NCI-H2081 treated with DMSO at 0.1 percent for 48 hours (cell line): ENCODE results near the gene PAQR4.

Source experiments
- DNase-seq: peaks from one replicate; lab custom pipeline; 2025; lab: John Stamatoyannopoulos, UW

The PAQR4 gene

GRCh38 chr16:2966043-2966807 is 2.9 kb upstream of the PAQR4 start:
- DNase-seq = no peak

GRCh38 chr16:2966808-2967191 is 2.3 kb upstream of the PAQR4 start:
- no peak for DNase-seq

DNA sequence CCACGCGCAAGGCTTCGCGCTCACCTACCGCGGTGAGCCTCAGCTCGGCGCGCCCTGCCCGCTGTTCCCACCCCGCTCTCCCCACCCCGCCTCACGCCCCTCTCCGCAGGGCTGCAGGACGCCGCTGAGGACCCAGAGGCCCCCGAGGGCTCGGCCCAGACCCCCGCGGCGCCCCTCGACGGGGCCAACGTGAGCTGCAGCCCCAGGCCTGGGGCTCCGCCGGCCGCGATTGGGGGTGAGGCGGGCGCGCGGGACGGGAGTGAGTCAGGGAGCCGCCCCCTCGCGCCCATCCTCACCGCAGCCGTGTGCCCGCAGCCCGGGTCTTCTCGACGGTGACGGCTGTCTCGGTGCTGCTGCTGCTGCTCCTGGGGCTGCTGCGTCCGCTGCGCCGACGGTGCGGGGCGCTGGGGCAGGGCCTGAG is 1.9 kb upstream of the PAQR4 start:
- DNase-seq = no peak

DNA sequence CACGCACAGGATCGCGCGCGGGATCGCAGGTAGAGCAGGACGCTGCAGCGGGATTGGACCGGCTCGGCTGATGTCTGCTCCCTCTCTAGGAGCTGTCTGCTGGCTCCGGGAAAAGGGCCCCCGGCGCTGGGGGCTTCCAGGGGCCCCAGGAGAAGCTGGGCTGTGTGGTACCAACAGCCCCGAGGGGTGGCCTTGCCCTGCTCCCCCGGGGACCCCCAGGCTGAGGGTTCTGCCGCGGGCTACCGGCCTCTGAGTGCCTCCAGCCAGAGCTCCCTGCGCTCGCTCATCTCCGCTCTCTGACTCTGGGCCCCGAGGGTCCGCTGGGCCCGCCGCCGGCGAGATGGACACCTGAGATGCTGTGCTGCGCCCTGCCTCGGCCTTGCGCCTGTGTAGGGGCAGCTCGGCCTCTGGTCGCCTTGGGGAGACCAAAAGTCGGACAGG is 1.4 kb upstream of the PAQR4 start:
- DNase-seq = no peak

- DNase-seq = no peak
These were observed 795 bp upstream of the PAQR4 start for GRCh38 chr16:2968368-2968737.

DNA sequence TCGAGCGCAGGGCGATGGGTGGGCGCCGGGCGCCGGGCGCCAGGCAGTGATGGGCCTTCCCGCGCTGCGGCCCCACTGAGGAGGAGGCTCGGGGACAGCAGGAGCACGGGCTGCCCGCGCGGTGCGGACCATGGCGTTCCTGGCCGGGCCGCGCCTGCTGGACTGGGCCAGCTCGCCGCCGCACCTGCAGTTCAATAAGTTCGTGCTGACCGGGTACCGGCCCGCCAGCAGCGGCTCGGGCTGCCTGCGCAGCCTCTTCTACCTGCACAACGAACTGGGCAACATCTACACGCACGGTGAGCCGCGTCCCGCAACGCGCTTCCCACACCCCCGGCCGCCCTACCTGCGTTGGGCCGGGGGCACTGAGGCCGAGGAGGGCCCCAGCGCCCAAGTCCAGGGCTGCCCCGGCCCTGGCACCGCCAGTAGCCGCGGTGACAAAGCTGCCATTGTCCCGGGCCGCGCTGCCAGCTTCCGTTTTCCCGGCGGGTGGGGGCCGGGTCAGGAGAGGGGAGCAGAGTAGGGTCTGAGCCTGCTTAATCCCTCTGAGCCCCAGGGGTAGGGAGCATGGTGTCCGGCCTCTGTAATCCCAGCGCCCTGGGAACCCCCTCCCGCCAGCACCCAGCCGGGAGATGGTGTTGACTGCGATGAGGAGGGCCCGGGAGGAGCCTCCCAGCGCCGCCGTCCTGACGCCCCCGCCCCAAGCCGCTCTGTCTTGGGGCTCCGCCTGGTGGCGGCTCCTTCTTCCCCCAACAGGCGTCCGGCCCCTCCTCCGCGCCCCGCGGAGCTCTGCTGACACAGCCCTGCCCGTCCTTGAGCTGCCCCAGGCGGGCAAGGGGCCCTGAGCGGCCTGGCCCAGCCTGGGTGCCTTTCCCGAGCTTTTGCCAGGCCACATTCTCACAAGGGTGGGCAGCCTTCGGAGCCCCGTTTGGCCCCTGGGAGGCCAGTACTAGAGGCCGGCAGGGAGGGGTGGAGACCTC is 685 bp downstream of the PAQR4 start:
- no peak for DNase-seq

DNA sequence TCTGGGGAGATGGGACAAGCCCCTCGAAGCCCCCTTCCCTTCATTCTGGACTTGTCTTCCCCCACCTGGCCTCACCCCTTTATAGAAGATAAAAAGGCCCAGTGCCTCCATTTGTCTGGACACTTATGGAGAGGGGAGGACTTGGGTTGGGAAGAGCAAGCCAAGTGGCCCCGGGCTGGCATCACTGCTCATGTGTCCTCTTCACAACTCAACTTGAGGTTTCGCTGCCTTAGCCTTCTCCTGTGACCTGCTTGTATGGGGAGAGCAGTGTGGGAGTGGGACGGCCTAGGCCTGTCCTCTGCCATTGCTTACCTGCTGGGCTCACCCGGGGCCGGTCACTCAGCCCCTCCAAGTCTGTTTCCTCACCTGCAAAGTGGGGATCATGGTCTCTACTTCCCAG is 1.4 kb downstream of the PAQR4 start:
- no peak for DNase-seq

DNA sequence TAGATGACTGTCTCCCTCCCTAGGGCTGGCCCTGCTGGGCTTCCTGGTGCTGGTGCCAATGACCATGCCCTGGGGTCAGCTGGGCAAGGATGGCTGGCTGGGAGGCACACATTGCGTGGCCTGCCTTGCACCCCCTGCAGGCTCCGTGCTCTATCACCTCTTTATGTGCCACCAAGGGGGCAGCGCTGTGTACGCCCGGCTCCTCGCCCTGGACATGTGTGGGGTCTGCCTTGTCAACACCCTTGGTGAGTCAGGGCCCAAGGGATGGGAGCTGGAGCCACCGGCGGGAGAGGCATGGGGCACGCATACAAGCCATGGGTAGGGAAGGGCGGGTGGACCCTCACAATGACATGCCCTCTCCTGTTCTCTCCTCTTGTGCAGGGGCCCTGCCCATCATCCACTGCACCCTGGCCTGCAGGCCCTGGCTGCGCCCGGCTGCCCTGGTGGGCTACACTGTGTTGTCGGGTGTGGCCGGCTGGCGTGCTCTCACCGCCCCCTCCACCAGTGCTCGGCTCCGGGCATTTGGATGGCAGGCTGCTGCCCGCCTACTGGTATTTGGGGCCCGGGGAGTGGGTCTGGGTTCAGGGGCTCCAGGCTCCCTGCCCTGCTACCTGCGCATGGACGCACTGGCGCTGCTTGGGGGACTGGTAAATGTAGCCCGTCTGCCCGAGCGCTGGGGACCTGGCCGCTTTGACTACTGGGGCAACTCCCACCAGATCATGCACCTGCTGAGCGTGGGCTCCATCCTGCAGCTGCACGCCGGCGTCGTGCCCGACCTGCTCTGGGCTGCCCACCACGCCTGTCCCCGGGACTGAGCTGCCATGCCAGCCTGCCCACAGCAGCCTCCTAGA is 2.2 kb downstream of the PAQR4 start:
- DNase-seq = no peak

DNA sequence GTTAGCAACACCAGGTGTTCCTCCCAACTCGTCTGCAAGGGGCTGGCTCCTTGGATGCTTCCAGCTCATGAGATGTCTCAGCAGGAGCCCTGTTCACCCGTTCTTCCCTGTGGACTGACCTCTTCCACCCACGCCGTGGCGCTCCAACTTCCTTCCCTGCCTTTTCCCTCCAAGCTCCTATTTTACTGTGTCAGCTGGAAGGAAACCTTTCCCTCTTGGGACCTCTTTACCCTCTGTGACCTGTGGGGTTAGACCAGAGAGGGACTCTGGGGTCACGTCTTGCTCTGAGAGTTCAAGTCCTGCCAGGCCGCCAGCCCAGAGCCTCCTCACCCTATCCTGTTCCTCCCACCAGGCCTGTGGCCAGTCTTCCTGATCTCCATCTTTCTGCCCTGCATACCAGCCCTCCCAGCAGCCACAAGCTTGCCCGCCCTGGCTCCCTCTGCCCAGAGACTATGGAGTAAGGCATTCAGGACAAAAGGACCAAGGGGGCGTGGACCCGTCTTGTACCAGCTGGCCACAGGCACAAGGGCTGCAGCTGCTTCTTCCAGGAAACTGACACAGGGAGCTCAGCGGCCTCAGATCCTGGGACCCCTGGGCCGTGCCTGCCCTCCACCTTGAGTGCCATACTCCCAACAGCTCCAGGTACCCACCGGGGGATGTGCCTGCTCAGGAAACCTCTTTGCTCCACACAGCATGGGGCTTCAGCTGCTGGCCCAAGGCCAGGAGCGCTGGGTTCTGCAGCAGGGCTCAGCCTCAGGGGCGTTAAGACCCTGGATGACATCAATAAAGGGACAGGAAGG is 3.0 kb downstream of the PAQR4 start:
- DNase-seq = no peak

GRCh38 chr16:2973093-2973492 is 3.9 kb downstream of the PAQR4 start:
- DNase-seq = no peak

GRCh38 chr16:2973605-2974318 is 4.6 kb downstream of the PAQR4 start:
- no peak for DNase-seq

- DNase-seq = no peak
These were observed 5.3 kb downstream of the PAQR4 start for GRCh38 chr16:2974319-2975056.

DNA sequence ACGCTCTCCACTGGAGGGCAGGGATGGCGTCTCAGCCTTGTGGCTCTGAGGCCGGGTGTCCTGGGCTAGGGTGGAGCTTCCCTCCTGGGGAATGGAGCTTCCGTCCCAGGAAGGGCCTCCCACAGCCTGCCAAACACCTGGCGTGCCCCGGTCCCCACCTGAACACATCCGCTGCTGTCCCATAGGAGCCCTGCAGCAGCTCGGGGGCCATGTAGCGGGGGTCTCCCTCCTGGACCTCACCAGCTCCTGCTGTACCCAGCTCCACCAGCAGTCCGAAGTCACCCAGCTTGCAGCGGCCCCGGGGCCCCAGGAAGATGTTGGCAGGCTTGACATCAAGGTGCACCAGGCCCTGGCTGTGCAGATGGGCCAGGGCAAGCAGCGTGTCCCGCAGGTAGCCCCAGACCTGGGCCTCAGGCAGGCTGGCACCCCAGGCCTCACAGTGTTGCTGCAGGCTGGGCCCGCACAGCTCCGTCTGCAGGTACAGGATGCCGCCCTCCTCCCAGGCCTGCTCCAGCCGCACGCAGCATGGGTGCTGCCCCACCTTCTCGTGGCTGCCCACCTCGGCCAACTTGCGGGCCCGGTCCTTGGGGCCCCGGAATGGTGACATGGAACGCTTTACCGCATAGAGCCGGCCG is 6.1 kb downstream of the PAQR4 start:
- no peak for DNase-seq

- DNase-seq = no peak
These were observed 7.1 kb downstream of the PAQR4 start for GRCh38 chr16:2976201-2976600.

GRCh38 chr16:2976673-2977072 is 7.5 kb downstream of the PAQR4 start:
- no peak for DNase-seq

DNA sequence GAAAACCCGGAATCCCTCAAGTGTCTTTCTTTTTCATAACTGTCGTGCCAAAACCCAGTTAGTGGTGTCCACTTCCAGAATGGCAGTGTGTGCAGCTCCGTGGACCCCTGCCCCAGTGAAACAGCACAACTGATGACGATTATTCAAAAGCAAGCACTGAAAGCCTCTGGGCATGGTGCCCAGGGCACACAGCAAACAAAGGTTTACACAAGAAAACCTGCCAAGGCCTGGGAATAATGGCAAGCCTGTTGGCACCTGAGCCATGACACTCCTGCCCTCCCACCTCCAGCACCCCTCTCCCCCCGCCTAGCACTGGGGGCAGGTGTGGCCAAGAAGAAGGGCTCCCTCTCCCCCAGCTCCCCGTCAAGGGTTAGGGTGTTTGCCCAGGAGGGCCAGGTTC is 8.3 kb downstream of the PAQR4 start:
- DNase-seq = peak; percentile 70

DNA sequence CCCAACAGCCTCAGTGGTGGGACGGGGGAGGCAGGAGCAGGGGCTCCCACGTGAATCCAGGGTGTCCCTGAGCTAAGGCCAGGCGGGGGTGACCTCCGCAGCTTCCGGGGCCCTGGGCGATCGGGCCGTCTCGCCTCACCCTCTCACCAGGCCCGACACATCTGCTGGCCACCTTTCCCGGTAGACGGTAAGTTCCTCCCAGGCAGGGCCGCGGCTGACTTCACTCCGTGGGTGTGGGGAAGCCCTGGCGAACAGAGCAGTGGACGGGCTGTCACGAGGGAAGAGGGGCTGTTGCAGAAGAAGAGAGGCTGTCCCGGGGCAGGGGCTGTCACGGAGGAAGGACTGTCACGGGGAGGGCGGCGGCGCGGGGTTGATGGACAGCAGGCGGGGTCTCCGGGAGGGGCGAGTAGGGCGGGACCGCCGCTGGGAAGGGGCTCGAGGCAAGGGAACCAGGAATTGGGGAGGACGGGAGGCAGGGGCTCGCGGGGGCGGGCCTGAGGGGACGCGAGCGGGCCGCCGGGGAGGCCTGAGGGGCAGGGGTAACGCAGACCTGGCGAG is 10.6 kb downstream of the PAQR4 start:
- DNase-seq = no peak

DNA sequence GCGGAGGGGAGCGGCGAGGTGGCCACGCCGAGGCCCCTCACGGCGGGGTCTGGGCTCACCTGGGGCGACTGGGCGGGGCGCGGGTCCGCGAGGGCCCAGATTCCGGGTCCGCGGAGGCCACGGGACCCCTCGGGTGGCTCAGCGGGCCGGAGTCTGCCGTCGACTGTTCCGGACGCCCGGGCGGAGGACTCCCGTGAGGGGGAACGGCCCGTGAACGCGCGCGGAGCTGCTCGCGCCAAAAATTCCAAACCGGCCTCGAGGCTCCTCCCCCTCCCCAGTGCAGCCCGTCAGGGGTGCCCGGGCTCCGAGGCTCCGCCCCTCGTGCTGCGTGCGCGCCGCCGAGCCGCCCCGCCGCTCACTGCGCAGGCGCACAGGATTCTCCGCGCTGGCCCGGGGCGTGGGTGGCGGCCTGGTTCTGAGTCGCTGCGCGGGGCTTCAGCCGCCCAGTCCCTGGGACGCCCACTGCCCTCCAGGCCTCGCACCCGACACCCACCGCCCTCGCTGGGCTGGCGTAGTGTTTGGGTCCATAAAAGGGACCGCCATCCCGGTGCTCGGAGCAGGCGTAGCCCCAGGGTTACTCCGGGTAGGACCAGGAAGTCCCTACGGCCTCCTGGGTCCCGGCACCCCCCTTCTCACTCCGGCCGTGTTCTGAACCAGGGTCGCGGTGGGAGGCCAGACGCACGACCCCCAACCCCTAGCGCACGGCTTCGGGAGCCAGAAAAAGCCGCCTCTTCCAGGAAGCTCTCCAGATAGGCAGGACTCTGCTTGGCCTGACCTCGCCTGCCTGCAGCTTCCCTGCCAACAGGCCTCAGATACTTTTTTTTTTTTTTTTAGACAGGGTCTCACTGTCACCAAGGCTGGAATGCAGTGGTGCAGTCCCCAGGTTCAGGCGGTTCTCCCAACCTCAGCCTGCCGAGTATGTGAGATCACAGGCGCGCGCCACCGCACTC is 11.4 kb downstream of the PAQR4 start, which contains the start of gene PKMYT1:
TSS of gene PKMYT1 (minus strand) at position 220 of the 950 bp plus-strand sequence. CDS start 789 bp downstream, outside the sequence.
- no peak for DNase-seq
